ENCODE results near the gene COA8.

COA8 gene

DNA sequence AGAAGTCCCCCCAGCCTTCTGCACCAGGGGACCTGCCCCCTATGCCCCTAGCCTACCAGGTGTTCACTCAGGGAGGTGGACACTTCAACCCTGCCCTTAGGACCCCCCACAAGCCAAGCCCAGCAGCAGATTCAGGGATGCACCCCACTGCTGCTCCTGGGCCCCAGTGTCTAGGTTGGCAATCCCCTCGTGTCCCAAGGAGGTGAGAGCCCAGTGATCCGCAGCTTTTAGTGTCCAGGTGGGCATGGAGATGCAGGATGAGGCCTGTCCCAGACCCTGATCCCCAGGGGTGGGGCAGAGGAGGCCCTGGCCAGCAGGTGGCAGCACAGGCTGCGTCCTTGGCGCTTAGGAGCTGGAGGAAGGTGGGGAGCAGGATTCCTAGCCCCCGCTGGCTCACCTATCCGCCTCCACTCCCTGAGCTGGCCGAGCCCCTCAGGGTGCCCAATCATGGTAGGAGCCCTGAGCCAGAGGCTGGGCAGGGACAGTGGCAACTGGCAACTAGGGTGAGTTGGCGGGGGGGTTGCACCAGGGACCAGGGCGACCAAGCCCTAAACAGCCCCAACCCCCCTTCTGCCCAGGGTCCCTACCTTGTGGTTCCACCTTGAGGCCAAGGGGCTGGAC, 44.2 kb upstream of the COA8 start:
- peak; percentile 85 for DNase-seq

DNA sequence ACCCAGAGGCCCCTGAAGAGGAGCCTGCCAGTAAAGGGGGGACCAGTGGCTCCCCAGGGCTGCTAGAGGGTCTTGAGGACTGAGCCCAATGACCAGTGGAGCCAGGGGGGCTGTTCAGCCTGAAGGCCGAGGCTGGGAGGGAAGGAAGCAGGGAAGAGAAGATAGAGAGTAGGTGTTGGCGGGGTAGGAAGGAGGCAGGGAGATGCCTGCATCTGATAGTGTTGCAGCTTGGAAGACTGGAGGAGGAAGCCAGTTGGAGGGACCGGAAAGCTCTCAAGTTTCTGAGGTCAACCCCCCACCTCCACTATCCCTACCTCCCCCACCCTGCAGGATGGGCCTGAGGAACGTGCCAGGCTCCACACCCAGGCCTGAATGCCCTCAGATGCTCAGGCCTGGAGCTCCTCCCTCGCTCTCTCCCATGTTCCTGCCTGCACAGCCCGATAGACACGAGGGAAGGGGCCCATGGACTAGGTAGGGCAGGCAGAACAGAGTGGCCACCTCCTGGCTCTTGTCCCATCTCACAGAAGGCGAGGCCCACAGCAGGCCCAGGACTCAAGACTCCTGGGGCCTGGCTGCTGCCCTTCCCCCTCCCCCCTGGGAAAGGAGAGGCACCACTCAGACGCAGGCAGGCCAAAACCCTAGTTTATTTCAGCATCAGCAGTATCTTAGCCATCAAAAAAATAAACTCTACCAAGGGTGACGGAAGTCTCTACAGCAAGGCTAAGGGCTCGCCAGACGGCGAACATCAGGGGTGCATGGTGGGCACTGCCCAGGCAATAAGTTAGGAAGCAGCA, 43.5 kb upstream of the COA8 start:
- DNase-seq = no peak
- TF ChIP-seq CTCF (IDR thresholded peaks at IDR 0.05; ENCODE audit: low read depth, low read length) = no peak
- Histone ChIP-seq H3K4me3 (ENCODE audit: low read depth, low read length) (no peak overlapping the region), H3K36me3 (peaks cover 36% of the 10 kb centered on the region), H3K27ac (peak overlapping the region; percentile 74), H3K27me3 (ENCODE audit: insufficient read depth, low read depth, severe bottlenecking) (no peaks in the 10 kb centered on the region), H3K9me3 (ENCODE audit: severe bottlenecking) (no peaks in the 10 kb centered on the region)

More for the DNA sequence above, 44.2 kb upstream of the COA8 start:
- peak; percentile 98 for TF ChIP-seq CTCF (IDR thresholded peaks at IDR 0.05; ENCODE audit: low read depth, low read length)
- Histone ChIP-seq H3K36me3 (peaks cover 36% of the 10 kb centered on the region), H3K27me3 (ENCODE audit: insufficient read depth, low read depth, severe bottlenecking) (no peaks in the 10 kb centered on the region), H3K4me3 (ENCODE audit: low read depth, low read length) (no peak overlapping the region), H3K27ac (peak overlapping the region; percentile 54), H3K9me3 (ENCODE audit: severe bottlenecking) (no peaks in the 10 kb centered on the region)

DNA sequence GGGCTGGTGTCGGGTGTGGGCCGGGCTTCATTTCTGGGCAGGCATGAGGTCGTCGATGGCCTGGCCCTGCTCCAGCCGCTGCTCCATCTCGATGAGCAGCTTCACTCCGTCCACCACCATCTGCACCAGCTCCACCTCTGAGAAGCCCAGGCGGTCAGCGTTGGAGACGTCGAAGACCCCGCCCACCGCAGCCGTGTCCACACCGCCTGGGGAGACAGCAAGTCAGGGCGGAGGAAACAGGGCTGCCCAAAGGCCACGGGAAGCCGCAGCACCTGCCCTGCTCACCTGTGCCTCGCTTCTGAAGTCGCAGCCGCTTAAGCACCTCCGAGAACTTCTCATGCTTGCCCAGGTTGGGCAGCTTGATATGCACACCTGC, 42.9 kb upstream of the COA8 start:
- no peaks in the 10 kb centered on the region for H3K27me3 ChIP-seq (ENCODE audit: insufficient read depth, low read depth, severe bottlenecking)
- no peaks in the 10 kb centered on the region for H3K9me3 ChIP-seq (ENCODE audit: severe bottlenecking)
- peaks cover 36% of the 10 kb centered on the region for H3K36me3 ChIP-seq
- no peak overlapping the region; the same call in 1 of the 2 replicates for H3K4me3 ChIP-seq (ENCODE audit: low read depth, low read length)
- no peak for DNase-seq
- TF ChIP-seq CTCF (IDR thresholded peaks at IDR 0.05; ENCODE audit: low read depth, low read length) = no peak
- H3K27ac ChIP-seq = peak overlapping the region; percentile 74

- Histone ChIP-seq H3K27ac (peak overlapping the region; percentile 74), H3K36me3 (peaks cover 36% of the 10 kb centered on the region), H3K4me3 (ENCODE audit: low read depth, low read length) (peak overlapping the region; percentile 87), H3K27me3 (ENCODE audit: insufficient read depth, low read depth, severe bottlenecking) (no peaks in the 10 kb centered on the region), H3K9me3 (ENCODE audit: severe bottlenecking) (no peaks in the 10 kb centered on the region)
- no peak for DNase-seq
- TF ChIP-seq CTCF (IDR thresholded peaks at IDR 0.05; ENCODE audit: low read depth, low read length) = no peak
Measured at GRCh38 chr14:103520269-103520656, 42.5 kb upstream of the COA8 start.

- Histone ChIP-seq H3K27me3 (ENCODE audit: insufficient read depth, low read depth, severe bottlenecking) (no peaks in the 10 kb centered on the region), H3K27ac (peak overlapping the region; percentile 74), H3K36me3 (peaks cover 36% of the 10 kb centered on the region), H3K9me3 (ENCODE audit: severe bottlenecking) (no peaks in the 10 kb centered on the region), H3K4me3 (ENCODE audit: low read depth, low read length) (peak overlapping the region; percentile 87)
- DNase-seq = peak; percentile 86
- peak; percentile 79 for TF ChIP-seq CTCF (IDR thresholded peaks at IDR 0.05; ENCODE audit: low read depth, low read length)
Measured at GRCh38 chr14:103520657-103521437, 41.9 kb upstream of the COA8 start.

All from WERI-Rb-1 (cell line).